Astrocyte of the cerebellum (primary cell): ENCODE data around the gene SLC41A3.

Experiments
- DNase-seq: peaks from one replicate; pipeline ENCODE4 v3.0.0-alpha.2; 2011; ENCODE audit warnings: low read depth
- H3K4me3 ChIP-seq: 2 replicates; pipeline ENCODE4 v1.5.1; 2011; ENCODE audit warnings: mild to moderate bottlenecking, low read depth, low read length, moderate library complexity
- CTCF ChIP-seq: IDR thresholded peaks from 2 replicates; pipeline ENCODE4 v1.5.1; 2012; ENCODE audit warnings: low read length, low read depth, moderate library complexity, mild to moderate bottlenecking; ENCODE audit errors: missing control alignments
- in situ Hi-C: cut with HindIII; loops from 2 replicates; pipeline ENCODE4 v1.10.0; 2017; ENCODE audit warnings: low sequenced_read_pairs

Gene SLC41A3

GRCh38 chr3:126064627-126065258 lies 19.2 kb downstream of the SLC41A3 start:
- no peak for DNase-seq
- no peak overlapping the region for H3K4me3 ChIP-seq
- in situ Hi-C loops = no loop called here
- no peak for TF ChIP-seq CTCF

- no peak for TF ChIP-seq CTCF
- in situ Hi-C loops = no loop called here
- DNase-seq = no peak
- no peak overlapping the region for H3K4me3 ChIP-seq
These were observed 20.5 kb downstream of the SLC41A3 start for GRCh38 chr3:126063358-126063965.

GRCh38 chr3:126061301-126062032 lies 22.5 kb downstream of the SLC41A3 start:
- in situ Hi-C loops = no loop called here
- no peak overlapping the region for H3K4me3 ChIP-seq
- DNase-seq = no peak
- TF ChIP-seq CTCF = no peak

GRCh38 chr3:126060613-126061145 lies 23.2 kb downstream of the SLC41A3 start:
- TF ChIP-seq CTCF = no peak
- DNase-seq = no peak
- in situ Hi-C loops = no loop called here
- no peak overlapping the region for H3K4me3 ChIP-seq

- no peak overlapping the region for H3K4me3 ChIP-seq
- DNase-seq = no peak
- in situ Hi-C loops = no loop called here
- no peak for TF ChIP-seq CTCF
These were observed 25.3 kb downstream of the SLC41A3 start for GRCh38 chr3:126058666-126059065.

GRCh38 chr3:126057936-126058335 lies 26.0 kb downstream of the SLC41A3 start:
- no peak for DNase-seq
- H3K4me3 ChIP-seq = no peak overlapping the region
- no peak for TF ChIP-seq CTCF
- in situ Hi-C loops = no loop called here
